Endothelial cell of umbilical vein (primary cell): Measurements from ENCODE around the gene MGAM2. TPM values are rescaled to one million over a fixed set of nuclear protein-coding genes. Genes with fewer than 3 reads are reported as not detected.

Experiments used
- BruUV-seq: library from RNA; stranded (reverse); fragments of 400-500 nt; replicated peaks from 2 replicates; lab custom pipeline; 2021; lab: Mats Ljungman, UMichigan
- CTCF ChIA-PET: fragments of 300-600, 350-600 bp; sonication (Branson Sonifier 250); formaldehyde crosslinking; loops from one replicate; lab custom pipeline; 2021; ENCODE audit warnings: antibody characterized with exemption, inconsistent platforms; lab: Charles Lee
- POLR2A ChIA-PET: fragments of 300-600, 350-600 bp; sonication (Branson Sonifier 250); formaldehyde crosslinking; loops from one replicate; lab custom pipeline; 2021; ENCODE audit warnings: antibody characterized with exemption, inconsistent platforms; lab: Charles Lee
- DNase-seq: peaks from one replicate; pipeline ENCODE4 v3.0.0-alpha.2; 2011; ENCODE audit warnings: low read depth, low spot score
- FAIRE-seq: peaks from 2 replicates; lab custom pipeline; 2011; peaks lifted over from hg19 to GRCh38; lab: Jason Lieb, UNC
- H2AFZ ChIP-seq: 2 replicates; pipeline ENCODE4 v1.6.0; 2012; ENCODE audit warnings: low read depth, low read length, control low read depth, inconsistent platforms
- H3K27ac ChIP-seq: 2 replicates; pipeline ENCODE4 v1.5.1; 2011; ENCODE audit warnings: low read depth, mild to moderate bottlenecking, control low read depth, low read length, moderate library complexity; ENCODE audit not compliant: insufficient read depth
- H3K27me3 ChIP-seq, 2 experiments: 2 replicates each; pipeline versions ENCODE4 v1.6.0 to v1.6.1; 2011; ENCODE audit warnings: low read length in 2 of 2, mixed read lengths in 1 of 2; ENCODE audit not compliant: control insufficient read depth in 2 of 2, insufficient read depth in 2 of 2
- H3K36me3 ChIP-seq, 2 experiments: 2 replicates in 1 of 2; 3 replicates in 1 of 2; pipeline ENCODE4 v1.5.1; 2011; ENCODE audit warnings: low read length in 2 of 2, mild to moderate bottlenecking in 1 of 2, moderate library complexity in 1 of 2; ENCODE audit not compliant: control insufficient read depth in 2 of 2, insufficient read depth in 2 of 2; ENCODE audit errors: extremely low read depth in 1 of 2
- H3K4me1 ChIP-seq: 3 replicates; pipeline ENCODE4 v1.5.1; 2011; ENCODE audit warnings: mild to moderate bottlenecking, low read length; ENCODE audit not compliant: control insufficient read depth, insufficient read depth; ENCODE audit errors: extremely low read depth
- H3K4me2 ChIP-seq: 2 replicates; pipeline ENCODE4 v1.6.1; 2011; ENCODE audit warnings: low read length, control low read depth, mixed read lengths; ENCODE audit not compliant: insufficient read depth
- H3K4me3 ChIP-seq, 3 experiments: fragments of 200-600 bp in 1 of 3; sonication (generic), shearing (Covaris generic) in 1 of 3; replicated peaks in 1 of 3; 2 replicates each; pipeline ENCODE4 v1.5.1; 2011 to 2016; ENCODE audit warnings: control low read depth in 3 of 3, low read length in 3 of 3, mild to moderate bottlenecking in 2 of 3, inconsistent platforms in 1 of 3, low read depth in 1 of 3, moderate library complexity in 1 of 3; ENCODE audit not compliant: insufficient read depth in 1 of 3
- H3K79me2 ChIP-seq: 2 replicates; pipeline ENCODE4 v1.6.0; 2012; ENCODE audit warnings: low read length, inconsistent platforms; ENCODE audit not compliant: control insufficient read depth, insufficient read depth
- H3K9ac ChIP-seq: replicated peaks from 2 replicates; pipeline ENCODE3; 2011; ENCODE audit warnings: low read length, control low read depth; ENCODE audit not compliant: insufficient read depth; ENCODE audit errors: extremely low read depth
- H3K9me1 ChIP-seq: replicated peaks from 3 replicates; pipeline ENCODE4 v1.6.0; 2011; ENCODE audit warnings: mild to moderate bottlenecking, low read length; ENCODE audit not compliant: control insufficient read depth, insufficient read depth; ENCODE audit errors: extremely low read depth
- H3K9me3 ChIP-seq: replicated peaks from 2 replicates; pipeline ENCODE4 v1.5.1; 2012; ENCODE audit warnings: low read length, inconsistent platforms; ENCODE audit not compliant: control insufficient read depth, insufficient read depth
- H4K20me1 ChIP-seq: replicated peaks from 2 replicates; pipeline ENCODE3; 2011; ENCODE audit warnings: mild to moderate bottlenecking, low read length; ENCODE audit not compliant: control insufficient read depth, insufficient read depth; ENCODE audit errors: extremely low read depth
- CTCF ChIP-seq, 2 donors: IDR thresholded peaks; 1 replicate in 1 of 2; 2 replicates in 1 of 2; pipeline ENCODE4 v1.5.1; 2011; ENCODE audit warnings: low read length in 2 of 2, mild to moderate bottlenecking in 2 of 2, moderate library complexity in 2 of 2, control low read depth in 1 of 2, inconsistent platforms in 1 of 2, low read depth in 1 of 2; ENCODE audit not compliant: insufficient read depth in 1 of 2; ENCODE audit errors: extremely low read depth in 1 of 2
- FOS ChIP-seq: IDR thresholded peaks from 2 replicates; pipeline ENCODE4 v1.6.1; 2011; ENCODE audit warnings: mild to moderate bottlenecking, low read length, moderate library complexity, borderline replicate concordance; ENCODE audit not compliant: insufficient read depth
- MAX ChIP-seq: IDR thresholded peaks from 2 replicates; pipeline ENCODE4 v1.6.1; 2011; ENCODE audit not compliant: insufficient read depth, insufficient read length
- MYC ChIP-seq: IDR thresholded peaks from one replicate; pipeline ENCODE4 v1.6.1; 2011; ENCODE audit warnings: mild to moderate bottlenecking, low read depth, low read length
- dilution Hi-C: fragments of 300-500 bp; cut with MboI; formaldehyde crosslinking; loops from one replicate; pipeline ENCODE4 v1.15.0; 2019; ENCODE audit warnings: low sequenced_read_pairs; ENCODE audit not compliant: extremely low pct_ligation_motif_present
- intact Hi-C: fragments of 100-400 bp; cut with micrococcal nuclease; formaldehyde crosslinking; loops from one replicate; pipeline ENCODE4 v1.10.0; 2022
- polyA plus RNA-seq, 4 experiments: library from polyadenylated mRNA; depleted of rRNA in 3 of 4; stranded (reverse) in 3 of 4; unstranded in 1 of 4; fragments of >200 nt; gene quantifications; 2 replicates each; pipeline versions ENCODE4 v1.2.1 to v1.2.3, GENCODE V29; 2011 to 2012; ENCODE audit warnings: missing spikeins in 1 of 4
- total RNA-seq: library from RNA; stranded (reverse); gene quantifications from 2 replicates; pipeline ENCODE4 v1.2.3, GENCODE V29; 2021

Gene MGAM2
- total and polyA plus RNA-seq, 2 donors (not counting 3 experiments of a cell fraction or from before 2014, with no cell fraction given), result not detected

- H3K4me3 ChIP-seq, result no peak overlapping the region
- H3K27ac ChIP-seq, result no peak overlapping the region
- H3K4me2 ChIP-seq, result no peak overlapping the region
- H3K36me3 ChIP-seq, result no peaks in the 10 kb centered on the region
- intact Hi-C loops, result no loop called here
- H3K9me3 ChIP-seq, result no peaks in the 10 kb centered on the region
- H4K20me1 ChIP-seq, result no peaks in the 10 kb centered on the region
- no peak overlapping the region for H3K9ac ChIP-seq
- no peaks in the 10 kb centered on the region for H3K27me3 ChIP-seq
- BruUV-seq, result no TSS peak
- POLR2A ChIA-PET, result no interaction called here
- dilution Hi-C loops, result no loop called here
- CTCF ChIA-PET, result no interaction called here
- FAIRE-seq (no peak), DNase-seq (no peak)
- no peaks in the 10 kb centered on the region for H3K4me1 ChIP-seq
- no peaks in the 10 kb centered on the region for H3K79me2 ChIP-seq
- TF ChIP-seq MYC (no peak), FOS (no peak), MAX (no peak), CTCF (IDR thresholded peaks at IDR 0.05; ENCODE audit: extremely low read depth in 1 of 2, insufficient read depth in 1 of 2, low read depth in 1 of 2, low read length in 2 of 2) (no peak)
- H2AFZ ChIP-seq, result no peak overlapping the region
- H3K9me1 ChIP-seq, result no peaks in the 10 kb centered on the region
Observed at GRCh38 chr7:142243823-142244222, 132.3 kb downstream of the MGAM2 start.
